Activated CD8-positive, alpha-beta T cell treated with anti-CD3 and anti-CD28 coated beads for 36 hours (primary cell): ENCODE measurements around the gene PLCB4. TPM values are rescaled to one million over a fixed set of nuclear protein-coding genes. Genes with fewer than 3 reads are reported as not detected.

Experiments used
- ATAC-seq: fragments of 200-7000 bp; cut with Tn5 transposase; one replicate; pipeline ENCODE4 v1.10.0; 2021; ENCODE audit warnings: mild to moderate bottlenecking, moderate library complexity
- CTCF ChIA-PET: fragments of 350-600 bp; sonication (Branson Sonifier 250); formaldehyde crosslinking; loops from one replicate; lab custom pipeline; 2021; ENCODE audit warnings: antibody characterized with exemption; lab: Charles Lee
- POLR2A ChIA-PET: fragments of 350-600 bp; sonication (Branson Sonifier 250); formaldehyde crosslinking; loops from one replicate; lab custom pipeline; 2021; ENCODE audit warnings: antibody characterized with exemption; lab: Charles Lee
- DNase-seq: peaks from one replicate; pipeline ENCODE4 v3.0.0-alpha.2; 2020
- H3K27ac Mint-ChIP-seq: one replicate; pipeline ENCODE4 v1.8.0; 2021; ENCODE audit warnings: mild to moderate bottlenecking, mixed read lengths
- H3K27me3 Mint-ChIP-seq: one replicate; pipeline ENCODE4 v1.8.0; 2021; ENCODE audit warnings: mixed read lengths
- H3K36me3 Mint-ChIP-seq: one replicate; pipeline ENCODE4 v1.8.0; 2021; ENCODE audit warnings: low read depth, mixed read lengths
- H3K4me1 Mint-ChIP-seq: one replicate; pipeline ENCODE4 v1.8.0; 2021; ENCODE audit warnings: low read depth, mixed read lengths
- H3K4me3 Mint-ChIP-seq: one replicate; pipeline ENCODE4 v1.8.0; 2021; ENCODE audit warnings: mild to moderate bottlenecking, moderate library complexity, mixed read lengths
- H3K9me3 Mint-ChIP-seq: one replicate; pipeline ENCODE4 v1.8.0; 2021; ENCODE audit warnings: mixed read lengths
- CTCF ChIP-seq: fragments of 200-600 bp; IDR thresholded peaks from one replicate; pipeline ENCODE4 v1.8.0; 2022; ENCODE audit warnings: antibody characterized with exemption, mild to moderate bottlenecking
- intact Hi-C: fragments of 100-400 bp; cut with micrococcal nuclease; formaldehyde crosslinking; loops from one replicate; pipeline ENCODE4 v1.10.0; 2022
- total RNA-seq, 2 experiments: library from RNA; stranded (reverse); gene quantifications; one replicate each; pipeline ENCODE4 v1.2.3, GENCODE V29; 2021

PLCB4 gene
- total RNA-seq, 2 experiments from 2014 or later, result not detected

DNA sequence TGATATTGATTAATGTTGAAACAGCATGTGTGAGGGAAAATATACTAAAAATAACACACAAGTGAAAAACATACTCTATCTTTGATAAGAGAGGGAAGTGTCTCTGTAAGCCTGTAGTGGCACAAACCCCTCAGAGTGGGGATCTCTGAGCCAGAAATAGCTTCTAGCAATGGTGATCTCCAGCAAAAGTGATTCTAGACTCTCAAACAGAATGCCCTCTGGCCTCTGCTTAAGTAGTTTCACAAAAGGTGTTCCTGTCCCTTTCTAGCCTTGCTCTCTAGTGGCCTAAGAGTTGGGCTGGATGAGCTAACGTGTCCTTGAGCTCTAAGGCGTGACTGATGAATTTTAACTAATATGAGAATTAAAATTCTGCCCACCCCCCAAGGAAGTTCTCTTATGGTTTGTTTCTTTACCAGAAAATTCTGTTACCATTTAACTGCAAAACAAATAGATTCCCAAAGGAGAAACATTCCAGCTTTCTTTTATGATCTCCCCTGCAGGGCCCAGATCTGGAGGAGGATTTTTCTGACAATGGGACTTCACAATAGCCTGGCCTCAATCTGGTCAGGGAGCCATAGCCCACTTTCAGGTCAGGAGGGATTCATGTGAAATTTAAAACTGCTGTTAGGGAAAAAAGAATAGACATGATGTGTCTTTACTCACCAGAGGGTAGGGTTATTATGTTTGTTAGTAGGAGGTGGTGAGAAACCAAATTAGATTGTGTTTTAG, 263.0 kb downstream of the PLCB4 start:
- TF ChIP-seq CTCF, result no peak
- ChIA-PET POLR2A (no interaction called here), CTCF (no interaction called here)
- H3K9me3 Mint-ChIP-seq, result no peaks in the 10 kb centered on the region
- H3K4me3 Mint-ChIP-seq, result no peak overlapping the region
- ATAC-seq (no peak), DNase-seq (no peak)
- H3K4me1 Mint-ChIP-seq, result no peaks in the 10 kb centered on the region
- no peak overlapping the region for H3K27ac Mint-ChIP-seq
- H3K36me3 Mint-ChIP-seq, result no peaks in the 10 kb centered on the region
- intact Hi-C loops, result no loop called here
- no peaks in the 10 kb centered on the region for H3K27me3 Mint-ChIP-seq

DNA sequence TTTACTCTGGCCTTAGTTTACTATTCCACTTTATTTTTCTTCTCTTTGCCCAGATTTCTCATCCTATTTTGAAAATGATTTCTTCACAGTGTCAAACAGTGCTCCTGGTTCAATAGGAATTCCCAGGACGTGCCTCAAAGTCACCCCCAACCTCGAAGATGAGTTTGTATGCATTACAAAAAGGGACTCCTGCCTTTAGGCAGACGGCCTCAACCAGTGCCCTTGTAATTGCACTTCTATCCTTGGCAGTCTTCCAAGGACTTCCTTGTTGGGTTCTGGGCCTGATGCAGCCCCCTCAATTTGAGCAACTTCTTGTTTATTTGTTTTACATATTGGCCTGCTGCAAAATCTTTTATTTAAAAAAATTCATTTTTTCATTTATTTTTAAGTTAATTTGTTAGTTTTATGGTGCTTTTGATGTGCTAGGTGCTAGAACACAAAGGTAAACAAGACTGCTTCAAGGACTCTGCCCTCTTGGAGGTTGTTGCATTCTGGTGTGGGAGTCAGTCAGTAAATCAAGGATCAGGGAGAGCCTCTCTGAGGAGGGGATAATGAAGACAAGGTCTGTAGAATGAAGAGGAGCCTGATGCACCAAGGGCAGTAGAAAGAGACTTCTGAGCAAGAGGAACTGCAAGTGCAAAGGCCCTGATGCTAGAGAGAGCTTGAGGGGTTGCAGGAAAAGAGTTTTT, 264.0 kb downstream of the PLCB4 start:
- POLR2A ChIA-PET, result no interaction called here
- Mint-ChIP-seq H3K4me1 (no peaks in the 10 kb centered on the region), H3K36me3 (no peaks in the 10 kb centered on the region), H3K9me3 (no peaks in the 10 kb centered on the region), H3K27ac (no peak overlapping the region), H3K27me3 (no peaks in the 10 kb centered on the region), H3K4me3 (no peak overlapping the region)
- TF ChIP-seq CTCF, result no peak
- DNase-seq (no peak), ATAC-seq (no peak)
- CTCF ChIA-PET, result no interaction called here
- intact Hi-C loops, result no loop called here

- no peak overlapping the region for H3K4me3 Mint-ChIP-seq
- DNase-seq, result no peak
- intact Hi-C loops, result no loop called here
Observed at GRCh38 chr20:9334866-9335265, 266.0 kb downstream of the PLCB4 start.

DNA sequence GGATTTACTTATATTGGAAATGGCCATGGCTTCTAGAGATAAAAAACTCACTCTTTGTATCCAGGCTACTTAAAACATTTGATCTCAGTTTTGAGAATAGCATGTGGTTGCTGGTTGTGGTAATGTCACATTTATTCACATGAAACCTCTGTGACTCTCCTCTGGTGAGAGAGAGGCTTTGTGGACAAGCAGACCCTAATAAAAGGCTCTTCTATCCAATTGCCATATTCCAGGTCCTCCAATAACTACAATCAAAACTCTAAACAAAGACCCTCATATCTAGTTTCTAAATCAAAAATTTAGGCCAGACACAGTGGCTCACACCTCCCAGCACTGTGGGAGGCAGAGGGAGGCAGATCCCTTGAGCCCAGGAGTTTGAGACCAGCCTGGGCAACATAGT, 269.2 kb downstream of the PLCB4 start:
- DNase-seq (no peak), ATAC-seq (no peak)
- Mint-ChIP-seq H3K27ac (no peak overlapping the region), H3K4me1 (no peaks in the 10 kb centered on the region), H3K9me3 (no peaks in the 10 kb centered on the region), H3K27me3 (no peaks in the 10 kb centered on the region), H3K36me3 (no peaks in the 10 kb centered on the region), H3K4me3 (no peak overlapping the region)
- POLR2A ChIA-PET, result no interaction called here
- CTCF ChIA-PET, result no interaction called here
- intact Hi-C loops, result no loop called here
- no peak for TF ChIP-seq CTCF

More at GRCh38 chr20:9334866-9335265, 266.0 kb downstream of the PLCB4 start:
- CTCF ChIA-PET, result no interaction called here
- ATAC-seq, result no peak
- H3K27me3 Mint-ChIP-seq, result no peaks in the 10 kb centered on the region
- H3K9me3 Mint-ChIP-seq, result no peaks in the 10 kb centered on the region
- TF ChIP-seq CTCF, result no peak
- H3K36me3 Mint-ChIP-seq, result no peaks in the 10 kb centered on the region
- no peaks in the 10 kb centered on the region for H3K4me1 Mint-ChIP-seq
- H3K27ac Mint-ChIP-seq, result no peak overlapping the region
- POLR2A ChIA-PET, result interaction anchor here (0.5 kb wide), 1 partner anchor 305 kb away, joined by 3 read pairs; no protein-coding TSS in a partner anchor

DNA sequence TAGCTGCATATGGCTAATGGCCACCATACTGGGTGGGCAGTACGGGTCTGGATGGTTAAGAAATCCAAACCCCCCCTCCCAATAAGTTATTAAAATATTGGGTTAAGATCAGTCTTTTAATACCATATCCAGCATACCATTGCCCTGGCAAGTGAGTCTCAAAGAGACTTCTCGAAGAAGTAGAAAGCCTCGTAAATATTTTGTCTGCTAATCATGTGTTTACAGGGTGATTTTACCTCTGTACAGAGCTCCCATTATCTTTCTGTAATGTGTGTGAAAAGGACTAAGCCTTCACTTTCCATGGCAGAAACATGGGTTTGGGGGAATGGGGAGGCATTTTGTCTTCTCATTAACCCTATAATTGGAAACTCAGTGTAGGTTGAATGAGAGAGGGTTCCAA, 270.8 kb downstream of the PLCB4 start:
- POLR2A ChIA-PET, result no interaction called here

More for the DNA sequence above, 270.8 kb downstream of the PLCB4 start:
- no peak overlapping the region for H3K27ac Mint-ChIP-seq
- no peak overlapping the region for H3K4me3 Mint-ChIP-seq
- no peak for ATAC-seq
- intact Hi-C loops, result no loop called here
- no peaks in the 10 kb centered on the region for H3K9me3 Mint-ChIP-seq
- no peaks in the 10 kb centered on the region for H3K36me3 Mint-ChIP-seq
- CTCF ChIA-PET, result no interaction called here
- DNase-seq, result no peak
- TF ChIP-seq CTCF, result no peak
- no peaks in the 10 kb centered on the region for H3K4me1 Mint-ChIP-seq
- no peaks in the 10 kb centered on the region for H3K27me3 Mint-ChIP-seq
